NT2/D1 (cell line): ENCODE data around the gene OSBPL7.

Experiments
- SUZ12 ChIP-seq: IDR thresholded peaks from 2 replicates; pipeline ENCODE4 v1.6.1; 2011; ENCODE audit not compliant: insufficient read length, insufficient read depth; ENCODE audit errors: extremely low read depth
- YY1 ChIP-seq: IDR thresholded peaks from 2 replicates; pipeline ENCODE4 v1.6.1; 2011; ENCODE audit not compliant: insufficient read length, insufficient read depth
- ZNF274 ChIP-seq: IDR thresholded peaks from 2 replicates; pipeline ENCODE4 v1.6.1; 2011; ENCODE audit warnings: mild to moderate bottlenecking, low read depth, low read length

- no peak for TF ChIP-seq ZNF274
- no peak for TF ChIP-seq YY1
- no peak for TF ChIP-seq SUZ12
Measured at GRCh38 chr17:47813512-47814031, 8.0 kb downstream of the OSBPL7 start.
